PC-9 (cell line): ENCODE measurements around the gene TM4SF5. TPM values are rescaled to one million over a fixed set of nuclear protein-coding genes. Genes with fewer than 3 reads are reported as not detected.

Experiments used
- BruUV-seq: library from RNA; stranded (reverse); fragments of 400-500 nt; replicated peaks from 2 replicates; lab custom pipeline; 2021; lab: Mats Ljungman, UMichigan
- CTCF ChIA-PET: fragments of 300-600 bp; sonication (Branson Sonifier 250); formaldehyde crosslinking; loops from one replicate; lab custom pipeline; 2022; ENCODE audit warnings: antibody characterized with exemption; lab: Charles Lee
- POLR2A ChIA-PET: fragments of 300-600 bp; sonication (Branson Sonifier 250); formaldehyde crosslinking; loops from one replicate; lab custom pipeline; 2022; ENCODE audit warnings: antibody characterized with exemption; ENCODE audit not compliant: unreplicated experiment; lab: Charles Lee
- DNase-seq, 2 experiments: peaks; one replicate each; pipeline versions ENCODE4 v3.0.0 to v3.0.0-alpha.2; 2015 to 2022; ENCODE audit warnings: mixed read lengths in 1 of 2
- H2AFZ ChIP-seq: fragments of 200-600 bp; sonication (generic); 2 replicates; pipeline ENCODE4 v1.8.1; 2017; ENCODE audit warnings: antibody characterized with exemption
- H3F3A ChIP-seq: fragments of 200-600 bp; sonication (generic); 2 replicates; pipeline ENCODE4 v1.8.1; 2017; ENCODE audit warnings: antibody characterized with exemption, mild to moderate bottlenecking, low read depth; ENCODE audit not compliant: insufficient read depth
- H3K27ac ChIP-seq: fragments of 200-600 bp; sonication (generic); 2 replicates; pipeline ENCODE4 v1.6.1; 2016; ENCODE audit warnings: mixed run types
- H3K27me3 ChIP-seq: fragments of 200-600 bp; sonication (generic); 2 replicates; pipeline ENCODE4 v1.6.1; 2016; ENCODE audit warnings: low read depth, mixed run types; ENCODE audit not compliant: insufficient read depth
- H3K36me3 ChIP-seq: fragments of 200-600 bp; sonication (generic); 2 replicates; pipeline ENCODE4 v1.6.1; 2016; ENCODE audit warnings: low read depth, mixed run types
- H3K4me1 ChIP-seq: fragments of 200-600 bp; sonication (generic); replicated peaks from 2 replicates; pipeline ENCODE4 v1.6.1; 2016; ENCODE audit warnings: mixed run types; ENCODE audit not compliant: insufficient read depth
- H3K4me2 ChIP-seq: fragments of 200-600 bp; sonication (generic); 2 replicates; pipeline ENCODE4 v1.6.1; 2017; ENCODE audit warnings: mixed run types
- H3K4me3 ChIP-seq: fragments of 200-600 bp; sonication (generic); 2 replicates; pipeline ENCODE4 v1.6.1; 2016; ENCODE audit warnings: mixed run types
- H3K79me2 ChIP-seq: fragments of 200-600 bp; sonication (generic); 2 replicates; pipeline ENCODE4 v1.6.1; 2017; ENCODE audit warnings: low read depth, mixed run types
- H3K9me2 ChIP-seq: fragments of 200-600 bp; sonication (generic); 2 replicates; pipeline ENCODE4 v1.8.1; 2017; ENCODE audit warnings: mild to moderate bottlenecking; ENCODE audit not compliant: insufficient read depth
- H3K9me3 ChIP-seq: fragments of 200-600 bp; sonication (generic); 2 replicates; pipeline ENCODE4 v1.8.1; 2016; ENCODE audit warnings: low read depth; ENCODE audit not compliant: insufficient read depth
- H4K20me1 ChIP-seq: fragments of 200-600 bp; sonication (generic); 2 replicates; pipeline ENCODE4 v1.8.1; 2017; ENCODE audit not compliant: insufficient read depth
- CTCF ChIP-seq: fragments of 200-600 bp; sonication (generic); conservative IDR thresholded peaks from 2 replicates; pipeline ENCODE4 v1.6.1; 2017; ENCODE audit warnings: mixed run types, antibody characterized with exemption, mild to moderate bottlenecking, moderate library complexity
- EZH2 ChIP-seq: fragments of 200-600 bp; sonication (generic); IDR thresholded peaks from 2 replicates; pipeline ENCODE4 v1.8.0; 2017; ENCODE audit warnings: antibody characterized with exemption, low read depth
- intact Hi-C: fragments of 100-400 bp; cut with micrococcal nuclease; formaldehyde crosslinking; loops from one replicate; pipeline ENCODE4 v1.10.0; 2022; ENCODE audit not compliant: unreplicated experiment
- total RNA-seq: library from RNA; stranded (reverse); gene quantifications from 2 replicates; pipeline ENCODE4 v1.2.3, GENCODE V29; 2021

TM4SF5 gene
- total RNA-seq, 1 experiment from 2014 or later, result not detected

- Histone ChIP-seq H3K4me2 (peak overlapping the region; percentile 87), H3K9me2 (no peaks in the 10 kb centered on the region), H3K36me3 (no peaks in the 10 kb centered on the region), H3K27ac (peak overlapping the region; percentile 75), H3K4me1 (peaks cover 12% of the 10 kb centered on the region; the same call in 1 of the 2 replicates), H4K20me1 (no peaks in the 10 kb centered on the region), H3F3A (peaks cover 8% of the 10 kb centered on the region), H3K27me3 (0 out of 2 replicates have a peak, but pooled peaks cover 6% of the 10 kb centered on the region), H2AFZ (peak overlapping the region; percentile 96), H3K4me3 (peak overlapping the region; percentile 95), H3K9me3 (no peaks in the 10 kb centered on the region), H3K79me2 (no peaks in the 10 kb centered on the region)
- DNase-seq, result peak; percentile 74 to 85
- BruUV-seq, result TSS peak; percentile 48
- TF ChIP-seq CTCF (0 out of 2 replicates have a peak, but pooled peaks have one; percentile 7), EZH2 (no peak)
- ChIA-PET POLR2A (interaction anchor here (0.5 to 0.9 kb wide), 7 partner anchors 15 to 256 kb away, joined by 4 to 10 read pairs (median 7); partner anchors contain the start of genes PLD2 and SPAG7), CTCF (interaction anchor here (0.6 to 1.4 kb wide), 4 partner anchors 8 to 52 kb away, joined by 3 to 13 read pairs (median 6); partner anchors contain the start of gene ARRB2)
- intact Hi-C loops, result loop anchor here (2.0 kb wide), 1 partner anchor 28 kb away; the partner anchor contains the start of gene ARRB2
These were observed 33.3 kb upstream of the TM4SF5 start for GRCh38 chr17:4738136-4739121.

- Histone ChIP-seq H3K9me2 (no peaks in the 10 kb centered on the region), H3F3A (peaks cover 8% of the 10 kb centered on the region), H3K36me3 (no peaks in the 10 kb centered on the region), H3K4me3 (peak within 1 kb of the TSS; percentile 95), H3K4me2 (peak within 1 kb of the TSS; percentile 87), H3K27me3 (0 out of 2 replicates have a peak, but pooled peaks cover 6% of the 10 kb centered on the region), H3K9me3 (no peaks in the 10 kb centered on the region), H4K20me1 (no peaks in the 10 kb centered on the region), H2AFZ (peak within 1 kb of the TSS; percentile 96), H3K79me2 (no peaks in the 10 kb centered on the region), H3K27ac (peak within 1 kb of the TSS; percentile 75), H3K4me1 (peaks cover 12% of the 10 kb centered on the region; the same call in 1 of the 2 replicates)
- intact Hi-C loops, result loop anchor here (2.0 kb wide), 1 partner anchor 29 kb away; the partner anchor contains the start of gene ARRB2
- TSS peak; percentile 34 for BruUV-seq
- peak in 1 of 2 experiments; percentile 75 for DNase-seq
- POLR2A ChIA-PET, result interaction anchor here (0.6 kb wide), 1 partner anchor 35 kb away, joined by 5 read pairs; the partner anchor contains the start of gene PELP1
- TF ChIP-seq CTCF (0 out of 2 replicates have a peak, but pooled peaks have one; percentile 3), EZH2 (no peak)
- CTCF ChIA-PET, result interaction anchor here (0.6 to 1.4 kb wide), 3 partner anchors 29 to 290 kb away, joined by 3 to 5 read pairs (median 5); partner anchors contain the start of gene ARRB2
These were observed 32.3 kb upstream of the TM4SF5 start, which contains the start of the genes CXCL16 and ZMYND15 for GRCh38 chr17:4739122-4740024. Gene CXCL16, minus strand, starts transcription at chr17:4739928. Its CDS starts 589 bp downstream, at chr17:4739339. Gene ZMYND15, plus strand, starts transcription at chr17:4739833. Its CDS starts 716 bp downstream, at chr17:4740549.
